WI38 (cell line): Measurements from ENCODE around the gene DCLRE1B.

Experiments
- H3K4me3 ChIP-seq: 2 replicates; pipeline ENCODE4 v1.5.1; 2011; ENCODE audit warnings: low read depth, mild to moderate bottlenecking, control low read depth, low read length
- TF ChIP-seq, protein P1 (sequence below): IDR thresholded peaks from 2 replicates; pipeline ENCODE4 v1.5.1; 2012; ENCODE audit warnings: low read depth, mild to moderate bottlenecking, control low read depth, low read length

DCLRE1B gene

DNA sequence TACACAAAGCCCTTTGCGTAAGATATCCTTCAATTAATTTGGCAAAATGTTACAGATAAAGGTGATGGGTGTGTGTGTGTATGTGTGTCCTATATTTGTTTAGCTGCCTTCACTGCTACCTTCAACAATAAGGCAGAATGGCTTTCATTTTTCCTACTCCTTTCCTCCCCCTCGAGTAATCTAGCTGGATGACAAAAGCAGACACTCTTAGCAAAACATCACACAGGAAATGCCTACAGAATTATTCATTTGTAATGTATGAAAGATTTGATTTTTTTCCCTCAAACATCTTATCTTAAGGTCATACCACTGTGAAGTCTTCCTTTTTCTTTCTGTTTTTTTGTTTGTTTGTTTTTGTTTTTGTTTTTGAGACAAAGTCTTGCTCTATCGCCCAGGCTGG, 44.2 kb upstream of the DCLRE1B start:
- H3K4me3 ChIP-seq: peak overlapping the region; percentile 23
- TF ChIP-seq, protein P1, sequence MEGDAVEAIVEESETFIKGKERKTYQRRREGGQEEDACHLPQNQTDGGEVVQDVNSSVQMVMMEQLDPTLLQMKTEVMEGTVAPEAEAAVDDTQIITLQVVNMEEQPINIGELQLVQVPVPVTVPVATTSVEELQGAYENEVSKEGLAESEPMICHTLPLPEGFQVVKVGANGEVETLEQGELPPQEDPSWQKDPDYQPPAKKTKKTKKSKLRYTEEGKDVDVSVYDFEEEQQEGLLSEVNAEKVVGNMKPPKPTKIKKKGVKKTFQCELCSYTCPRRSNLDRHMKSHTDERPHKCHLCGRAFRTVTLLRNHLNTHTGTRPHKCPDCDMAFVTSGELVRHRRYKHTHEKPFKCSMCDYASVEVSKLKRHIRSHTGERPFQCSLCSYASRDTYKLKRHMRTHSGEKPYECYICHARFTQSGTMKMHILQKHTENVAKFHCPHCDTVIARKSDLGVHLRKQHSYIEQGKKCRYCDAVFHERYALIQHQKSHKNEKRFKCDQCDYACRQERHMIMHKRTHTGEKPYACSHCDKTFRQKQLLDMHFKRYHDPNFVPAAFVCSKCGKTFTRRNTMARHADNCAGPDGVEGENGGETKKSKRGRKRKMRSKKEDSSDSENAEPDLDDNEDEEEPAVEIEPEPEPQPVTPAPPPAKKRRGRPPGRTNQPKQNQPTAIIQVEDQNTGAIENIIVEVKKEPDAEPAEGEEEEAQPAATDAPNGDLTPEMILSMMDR: no peak

- TF ChIP-seq, protein P1: no peak
- H3K4me3 ChIP-seq: no peak overlapping the region
Measured at GRCh38 chr1:113861641-113862040, 43.5 kb upstream of the DCLRE1B start.

DNA sequence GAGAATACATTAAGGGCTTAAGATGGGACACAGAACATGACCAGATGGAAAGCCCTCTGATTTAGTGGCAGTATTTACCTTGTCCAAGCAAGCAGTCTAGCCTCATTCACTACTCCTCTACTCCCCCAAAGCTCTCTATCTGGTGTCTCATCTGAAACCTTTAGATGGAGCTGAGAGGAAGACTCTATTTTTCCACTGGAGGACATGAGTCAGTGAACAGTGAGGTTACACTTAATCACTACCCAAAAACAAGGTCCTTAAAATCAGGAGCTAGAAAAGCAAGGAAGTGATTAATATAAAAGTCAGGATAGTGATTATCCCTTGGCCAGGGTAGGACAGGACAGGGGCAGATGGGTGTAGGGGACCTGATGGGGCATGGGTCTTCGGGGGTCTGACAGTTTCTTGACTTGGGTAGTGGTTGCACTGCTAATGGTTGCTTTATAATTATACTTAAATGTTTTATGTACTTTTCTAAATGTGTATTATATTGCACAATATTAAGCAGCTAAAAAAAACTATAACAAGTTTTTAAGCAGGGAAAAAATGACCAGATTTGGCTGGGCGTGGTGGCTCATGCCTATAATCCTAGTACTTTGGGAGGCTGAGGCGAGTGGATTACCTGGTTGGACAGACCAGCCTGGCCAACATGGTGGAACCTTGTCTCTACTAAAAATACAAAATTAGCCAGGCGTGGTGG, 36.6 kb upstream of the DCLRE1B start:
- H3K4me3 ChIP-seq: no peak overlapping the region
- TF ChIP-seq, protein P1: no peak

DNA sequence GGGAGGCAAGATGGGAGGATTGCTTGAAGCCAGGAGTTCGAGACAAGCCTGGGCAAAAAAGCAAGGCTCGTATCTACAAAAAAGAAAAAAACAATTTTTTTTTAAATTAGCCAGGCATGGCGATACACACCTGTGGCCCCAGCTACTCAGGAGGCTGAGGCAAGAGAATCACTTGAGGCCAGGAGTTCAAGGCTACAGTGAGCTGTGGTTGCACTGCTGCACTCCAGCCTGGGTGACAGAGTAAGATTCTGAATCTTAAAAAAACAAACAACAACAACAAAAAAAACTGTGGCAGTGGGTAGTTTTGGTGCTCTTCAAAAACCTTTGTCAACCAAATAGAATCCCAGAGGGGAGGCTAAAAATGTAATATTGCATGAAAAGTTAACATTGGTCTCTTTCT, 34.3 kb upstream of the DCLRE1B start:
- H3K4me3 ChIP-seq: no peak overlapping the region
- TF ChIP-seq, protein P1: no peak

DNA sequence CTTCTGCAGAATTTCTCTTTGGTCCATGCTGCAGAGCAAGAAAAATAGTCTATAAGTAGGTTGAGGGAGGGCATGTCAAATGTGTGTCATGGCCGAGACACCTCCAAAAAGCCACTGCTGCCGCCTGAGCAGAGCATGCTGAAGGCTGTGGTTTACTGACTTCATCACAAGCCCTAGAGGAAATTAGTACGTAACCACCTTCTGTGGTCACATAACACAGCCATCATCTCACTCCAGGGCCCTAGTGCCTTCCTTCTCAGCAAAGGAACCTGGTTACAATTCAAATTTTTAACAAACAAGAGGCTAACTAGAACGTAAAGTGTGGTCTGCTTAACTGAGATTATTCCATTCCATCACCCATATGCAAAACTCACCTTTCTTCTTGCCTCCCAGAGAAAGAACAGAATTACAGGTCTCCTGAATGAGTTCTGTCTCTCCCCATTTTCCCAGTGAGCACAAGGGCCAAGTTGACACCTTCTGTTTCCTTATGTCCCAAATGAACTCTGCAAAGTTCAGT, 33.5 kb upstream of the DCLRE1B start, which contains the start of gene PTPN22:
TSS of gene PTPN22 (minus strand) at position 116 of the 517 bp plus-strand sequence.
- no peak within 1 kb of the TSS for H3K4me3 ChIP-seq
- TF ChIP-seq, protein P1: no peak

GRCh38 chr1:113872219-113872935, 32.7 kb upstream of the DCLRE1B start:
- H3K4me3 ChIP-seq: no peak overlapping the region
- TF ChIP-seq, protein P1: no peak
